Activated naive CD8-positive, alpha-beta T cell treated with anti-CD3 and anti-CD28 coated beads, Interleukin-2, amount 10 ng/mL, durations not matched to agents 7 days and 5 days (primary cell): ENCODE measurements around the gene CCDC184. TPM values are rescaled to one million over a fixed set of nuclear protein-coding genes. Genes with fewer than 3 reads are reported as not detected.
A peak's percentile ranks its signal among the peaks of the same experiment; 100 is the strongest.
"Not testable (repeated sequence)": the region's sequence is repeated elsewhere in the genome, so short reads cannot be mapped to it uniquely, and the experiment has no call there.

Source experiments
- ATAC-seq: fragments of 150-1000 bp; cut with Tn5 transposase; one replicate; pipeline ENCODE4 v1.10.0; 2021; ENCODE audit warnings: low read depth, moderate library complexity
- POLR2A ChIA-PET: fragments of 350-600 bp; sonication (Branson Sonifier 250); formaldehyde crosslinking; loops from one replicate; lab custom pipeline; 2021; ENCODE audit warnings: antibody characterized with exemption; lab: Charles Lee
- DNase-seq: peaks from one replicate; pipeline ENCODE4 v3.0.0; 2021
- H3K27ac Mint-ChIP-seq: one replicate; pipeline ENCODE4 v1.8.0; 2022; ENCODE audit warnings: mild to moderate bottlenecking, mixed read lengths
- H3K27me3 Mint-ChIP-seq: one replicate; pipeline ENCODE4 v1.8.0; 2022; ENCODE audit warnings: mild to moderate bottlenecking, moderate library complexity, mixed read lengths
- H3K36me3 Mint-ChIP-seq: one replicate; pipeline ENCODE4 v1.8.0; 2021; ENCODE audit warnings: mild to moderate bottlenecking, mixed read lengths
- H3K4me1 Mint-ChIP-seq: one replicate; pipeline ENCODE4 v1.8.0; 2021; ENCODE audit warnings: mixed read lengths
- H3K4me3 Mint-ChIP-seq: one replicate; pipeline ENCODE4 v1.8.0; 2022; ENCODE audit warnings: mild to moderate bottlenecking, moderate library complexity, mixed read lengths
- H3K9me3 Mint-ChIP-seq: one replicate; pipeline ENCODE4 v1.8.0; 2021; ENCODE audit warnings: mixed read lengths
- total RNA-seq, 2 experiments: library from RNA; stranded (reverse); gene quantifications; one replicate each; pipeline ENCODE4 v1.2.3, GENCODE V29; 2021

CCDC184 gene
- total RNA-seq, 2 experiments from 2014 or later, result 0.57 to 0.58 TPM

- Mint-ChIP-seq H3K4me1 (peaks cover 36% of the 10 kb centered on the region), H3K9me3 (peaks cover 13% of the 10 kb centered on the region), H3K4me3 (peak overlapping the region; percentile 89), H3K27ac (peak overlapping the region; percentile 90), H3K36me3 (peaks cover 32% of the 10 kb centered on the region), H3K27me3 (peaks cover 7% of the 10 kb centered on the region)
- ATAC-seq, result no peak
- POLR2A ChIA-PET, result interaction anchor here (0.8 to 2.0 kb wide), 10 partner anchors 16 to 493 kb away, joined by 3 to 10 read pairs (median 4); partner anchors contain the start of genes CCDC184, KANSL2, RPAP3 and SENP1
- DNase-seq, result no peak
Observed at GRCh38 chr12:48198985-48199384, 15.5 kb downstream of the CCDC184 start.

- Mint-ChIP-seq H3K4me3 (peak overlapping the region; percentile 89), H3K27ac (peak overlapping the region; percentile 90), H3K4me1 (peaks cover 36% of the 10 kb centered on the region), H3K36me3 (peaks cover 40% of the 10 kb centered on the region), H3K9me3 (peaks cover 17% of the 10 kb centered on the region), H3K27me3 (peaks cover 3% of the 10 kb centered on the region)
- POLR2A ChIA-PET, result interaction anchor here (0.5 to 1.9 kb wide), 7 partner anchors 24 to 652 kb away, joined by 3 to 8 read pairs (median 3); partner anchors contain the start of genes DDX23, KANSL2, SENP1 and ZNF641
- ATAC-seq, result no peak
- no peak for DNase-seq
Observed at GRCh38 chr12:48199774-48200221, 16.4 kb downstream of the CCDC184 start.

- Mint-ChIP-seq H3K27ac (no peak overlapping the region), H3K9me3 (peaks cover 20% of the 10 kb centered on the region), H3K36me3 (peaks cover 47% of the 10 kb centered on the region), H3K4me1 (peaks cover 36% of the 10 kb centered on the region), H3K27me3 (no peaks in the 10 kb centered on the region), H3K4me3 (peak overlapping the region; percentile 89)
- POLR2A ChIA-PET, result interaction anchor here (0.6 to 1.2 kb wide), 2 partner anchors 43 to 149 kb away, joined by 3 to 4 read pairs; no protein-coding TSS in a partner anchor
- ATAC-seq (no peak), DNase-seq (no peak)
Observed at GRCh38 chr12:48201091-48201490, 17.6 kb downstream of the CCDC184 start.

GRCh38 chr12:48201516-48201915 lies 18.1 kb downstream of the CCDC184 start:
- POLR2A ChIA-PET, result interaction anchor here (0.5 to 1.2 kb wide), 2 partner anchors 11 to 148 kb away, joined by 3 read pairs; no protein-coding TSS in a partner anchor
- Mint-ChIP-seq H3K27me3 (no peaks in the 10 kb centered on the region), H3K4me1 (peaks cover 34% of the 10 kb centered on the region), H3K36me3 (peaks cover 51% of the 10 kb centered on the region), H3K4me3 (no peak overlapping the region), H3K9me3 (peaks cover 24% of the 10 kb centered on the region), H3K27ac (peak overlapping the region; percentile 12)
- DNase-seq (no peak), ATAC-seq (no peak)

GRCh38 chr12:48202766-48203165 lies 19.3 kb downstream of the CCDC184 start:
- POLR2A ChIA-PET, result no interaction called here
- DNase-seq (no peak), ATAC-seq (no peak)
- Mint-ChIP-seq H3K9me3 (peaks cover 32% of the 10 kb centered on the region), H3K27me3 (no peaks in the 10 kb centered on the region), H3K36me3 (peaks cover 56% of the 10 kb centered on the region), H3K4me1 (peaks cover 30% of the 10 kb centered on the region), H3K4me3 (no peak overlapping the region), H3K27ac (no peak overlapping the region)

- Mint-ChIP-seq H3K9me3 (peaks cover 33% of the 10 kb centered on the region), H3K27me3 (no peaks in the 10 kb centered on the region), H3K4me3 (no peak within 1 kb of the TSS), H3K27ac (no peak within 1 kb of the TSS), H3K36me3 (peaks cover 56% of the 10 kb centered on the region), H3K4me1 (peaks cover 30% of the 10 kb centered on the region)
- ATAC-seq (no peak), DNase-seq (no peak)
- POLR2A ChIA-PET, result no interaction called here
Observed at GRCh38 chr12:48203192-48203591, 19.7 kb downstream of the CCDC184 start, which contains the start of gene OR10AD1. TSS of gene OR10AD1 (minus strand) at chr12:48203292. CDS start at chr12:48203292, 0 bp downstream.

- H3K27ac Mint-ChIP-seq, H3K4me1 Mint-ChIP-seq, DNase-seq, ATAC-seq, POLR2A ChIA-PET, H3K4me3 Mint-ChIP-seq: not testable (repeated sequence)
- H3K9me3 Mint-ChIP-seq, result peaks cover 24% of the 10 kb centered on the region
- peaks cover 20% of the 10 kb centered on the region for H3K36me3 Mint-ChIP-seq
- H3K27me3 Mint-ChIP-seq, result peaks cover 25% of the 10 kb centered on the region
Observed at GRCh38 chr12:48209495-48209894, 26.1 kb downstream of the CCDC184 start.

- Mint-ChIP-seq H3K4me3 (no peak overlapping the region), H3K9me3 (no peaks in the 10 kb centered on the region), H3K4me1 (peaks cover 5% of the 10 kb centered on the region), H3K36me3 (no peaks in the 10 kb centered on the region), H3K27ac (no peak overlapping the region), H3K27me3 (peaks cover 18% of the 10 kb centered on the region)
- ATAC-seq (no peak), DNase-seq (no peak)
- POLR2A ChIA-PET, result no interaction called here
Observed at GRCh38 chr12:48216785-48217184, 33.3 kb downstream of the CCDC184 start.

- Mint-ChIP-seq H3K4me1 (no peaks in the 10 kb centered on the region), H3K27ac (no peak overlapping the region), H3K4me3 (no peak overlapping the region), H3K9me3 (no peaks in the 10 kb centered on the region), H3K27me3 (peaks cover 13% of the 10 kb centered on the region), H3K36me3 (no peaks in the 10 kb centered on the region)
- POLR2A ChIA-PET, result no interaction called here
- no peak for DNase-seq
- no peak for ATAC-seq
Observed at GRCh38 chr12:48219631-48220030, 36.2 kb downstream of the CCDC184 start.

GRCh38 chr12:48220701-48221100 lies 37.3 kb downstream of the CCDC184 start:
- Mint-ChIP-seq H3K27me3 (peaks cover 13% of the 10 kb centered on the region), H3K9me3 (no peaks in the 10 kb centered on the region), H3K4me1 (no peaks in the 10 kb centered on the region), H3K27ac (no peak overlapping the region), H3K36me3 (no peaks in the 10 kb centered on the region), H3K4me3 (no peak overlapping the region)
- no peak for ATAC-seq
- POLR2A ChIA-PET, result no interaction called here
- DNase-seq, result no peak

GRCh38 chr12:48221645-48222044 lies 38.2 kb downstream of the CCDC184 start:
- Mint-ChIP-seq H3K9me3 (peaks cover under 1% of the 10 kb centered on the region), H3K36me3 (no peaks in the 10 kb centered on the region), H3K27me3 (peaks cover 16% of the 10 kb centered on the region), H3K27ac (no peak overlapping the region), H3K4me1 (no peaks in the 10 kb centered on the region), H3K4me3 (no peak overlapping the region)
- POLR2A ChIA-PET, result no interaction called here
- DNase-seq (no peak), ATAC-seq (no peak)

- H3K27me3 Mint-ChIP-seq, result peaks cover 21% of the 10 kb centered on the region
- H3K27ac Mint-ChIP-seq, H3K4me1 Mint-ChIP-seq, ATAC-seq, H3K4me3 Mint-ChIP-seq, H3K36me3 Mint-ChIP-seq, DNase-seq, H3K9me3 Mint-ChIP-seq: not testable (repeated sequence)
- POLR2A ChIA-PET, result interaction anchor here (1.0 kb wide), 1 partner anchor 26 kb away, joined by 4 read pairs; no protein-coding TSS in a partner anchor
Observed at GRCh38 chr12:48224533-48224932, 41.1 kb downstream of the CCDC184 start.

GRCh38 chr12:48231169-48231958 lies 47.9 kb downstream of the CCDC184 start:
- not testable (repeated sequence) for H3K4me1 Mint-ChIP-seq, ATAC-seq, H3K36me3 Mint-ChIP-seq, H3K4me3 Mint-ChIP-seq, DNase-seq, H3K27ac Mint-ChIP-seq
- POLR2A ChIA-PET, result interaction anchor here (0.7 to 1.2 kb wide), 2 partner anchors 33 to 450 kb away, joined by 3 to 5 read pairs; partner anchors contain the start of gene KANSL2
- H3K9me3 Mint-ChIP-seq, result peaks cover 15% of the 10 kb centered on the region
- H3K27me3 Mint-ChIP-seq, result peaks cover 10% of the 10 kb centered on the region
